Spleen (tissue), 7 donors: ENCODE results near the gene TCF7L1.

Experiments used
- CTCF ChIP-seq, 11 experiments: fragments of 200-600 bp in 7 of 11; fragments of 450-650 bp in 4 of 11; sonication (generic) in 4 of 11; IDR thresholded peaks in 8 of 11; conservative IDR thresholded peaks in 3 of 11; 1 replicate in 7 of 11; 2 replicates in 4 of 11; pipeline versions ENCODE4 v1.4.0 to v1.8.0; 2016 to 2021; ENCODE audit warnings: antibody characterized with exemption in 11 of 11, inconsistent platforms in 4 of 11, mild to moderate bottlenecking in 1 of 11
- POLR2A ChIP-seq, 3 donors: fragments of 450-650 bp; IDR thresholded peaks; one replicate each; pipeline ENCODE4 v1.5.1; 2017; ENCODE audit warnings: antibody characterized with exemption in 3 of 3, mild to moderate bottlenecking in 1 of 3
- POLR2AphosphoS5 ChIP-seq, 3 donors: sonication (generic); formaldehyde crosslinking; IDR thresholded peaks; one replicate each; pipeline ENCODE4 v1.5.1; 2017; ENCODE audit warnings: antibody characterized with exemption in 3 of 3
- donor health status: DM: no; HTN: no; CAD: no; lungs with moderate emphysema.
- donor health status: DM: no; HTN: no; CAD: no.
- donor health status: DM: no; HTN: no; CAD: no.

GRCh38 chr2:85175369-85176299 lies 42.4 kb downstream of the TCF7L1 start:
- TF ChIP-seq CTCF (IDR thresholded peaks at IDR 0.05 in 8 of 11, conservative IDR thresholded peaks at IDR 0.05 in 3 of 11), result no peak
- no peak for TF ChIP-seq POLR2A (IDR thresholded peaks at IDR 0.05)
- TF ChIP-seq POLR2AphosphoS5 (IDR thresholded peaks at IDR 0.05), result no peak
